H9 (cell line): Measurements from ENCODE around the gene MAP2K3. TPM values are rescaled to one million over a fixed set of nuclear protein-coding genes. Genes with fewer than 3 reads are reported as not detected.

ENCODE experiments used
- DNase-seq: peaks from one replicate; pipeline ENCODE4 v3.0.0-alpha.2; 2017
- H2AFZ ChIP-seq: one replicate; pipeline ENCODE4 v1.6.1; 2013; ENCODE audit warnings: mild to moderate bottlenecking, low read length, control low read depth, moderate library complexity
- H2AK5ac ChIP-seq: 2 replicates; pipeline ENCODE4 v1.6.1; 2013; ENCODE audit warnings: low read length, control low read depth, mixed read lengths; ENCODE audit not compliant: insufficient read length
- H2BK120ac ChIP-seq: one replicate; pipeline ENCODE4 v1.6.1; 2013; ENCODE audit warnings: low read depth, mild to moderate bottlenecking, low read length, control low read depth, inconsistent platforms; ENCODE audit not compliant: poor library complexity, severe bottlenecking
- H2BK12ac ChIP-seq: 2 replicates; pipeline ENCODE4 v1.6.1; 2013; ENCODE audit warnings: low read length, control low read depth, mixed read lengths, low read depth; ENCODE audit not compliant: insufficient read length
- H2BK15ac ChIP-seq: 2 replicates; pipeline ENCODE4 v1.6.1; 2013; ENCODE audit warnings: low read depth, low read length, control low read depth
- H2BK20ac ChIP-seq: one replicate; pipeline ENCODE4 v1.6.1; 2013; ENCODE audit warnings: low read depth, mild to moderate bottlenecking, low read length, control low read depth, inconsistent platforms; ENCODE audit not compliant: poor library complexity, severe bottlenecking
- H2BK5ac ChIP-seq: 2 replicates; pipeline ENCODE4 v1.6.1; 2013; ENCODE audit warnings: low read length, control low read depth, mixed read lengths; ENCODE audit not compliant: insufficient read length
- H3K14ac ChIP-seq: 2 replicates; pipeline ENCODE4 v1.6.1; 2013; ENCODE audit warnings: low read length, control low read depth; ENCODE audit not compliant: insufficient read depth
- H3K18ac ChIP-seq: 2 replicates; pipeline ENCODE4 v1.6.1; 2013; ENCODE audit warnings: low read depth, mild to moderate bottlenecking, mixed read lengths, low read length, control low read depth; ENCODE audit not compliant: insufficient read length
- H3K23ac ChIP-seq: 2 replicates; pipeline ENCODE4 v1.6.1; 2013; ENCODE audit warnings: low read length, control low read depth, mixed read lengths, low read depth; ENCODE audit not compliant: insufficient read length
- H3K23me2 ChIP-seq: 2 replicates; pipeline ENCODE4 v1.6.1; 2013; ENCODE audit warnings: low read depth, mild to moderate bottlenecking, mixed read lengths, low read length, control low read depth; ENCODE audit not compliant: insufficient read length, poor library complexity, severe bottlenecking
- H3K27ac ChIP-seq: 2 replicates; pipeline ENCODE4 v1.5.1; 2013; ENCODE audit warnings: low read length, control low read depth, mixed read lengths, low read depth; ENCODE audit not compliant: insufficient read length
- H3K27me3 ChIP-seq: 2 replicates; pipeline ENCODE4 v1.6.1; 2013; ENCODE audit warnings: low read length, control low read depth, inconsistent platforms; ENCODE audit not compliant: insufficient read depth
- H3K4ac ChIP-seq: 2 replicates; pipeline ENCODE4 v1.6.1; 2013; ENCODE audit warnings: low read depth, mild to moderate bottlenecking, control low read depth, inconsistent platforms, low read length, moderate library complexity
- H3K4me1 ChIP-seq: 2 replicates; pipeline ENCODE4 v1.6.1; 2013; ENCODE audit warnings: low read length, control low read depth, inconsistent platforms; ENCODE audit not compliant: insufficient read depth
- H3K4me2 ChIP-seq: 2 replicates; pipeline ENCODE4 v1.6.1; 2013; ENCODE audit warnings: low read length, control low read depth, mixed read lengths; ENCODE audit not compliant: insufficient read length, insufficient read depth
- H3K56ac ChIP-seq: 2 replicates; pipeline ENCODE4 v1.6.1; 2013; ENCODE audit warnings: low read depth, mild to moderate bottlenecking, mixed read lengths, low read length, control low read depth; ENCODE audit not compliant: insufficient read length
- H3K79me1 ChIP-seq: 2 replicates; pipeline ENCODE4 v1.6.1; 2013; ENCODE audit warnings: low read depth, mild to moderate bottlenecking, moderate library complexity, low read length, control low read depth, inconsistent platforms; ENCODE audit not compliant: insufficient read depth, poor library complexity, severe bottlenecking
- H3K79me2 ChIP-seq: 2 replicates; pipeline ENCODE4 v1.6.1; 2013; ENCODE audit warnings: low read length, control low read depth, inconsistent platforms; ENCODE audit not compliant: insufficient read depth
- H3K9ac ChIP-seq: 2 replicates; pipeline ENCODE4 v1.6.1; 2013; ENCODE audit warnings: low read length, control low read depth, mixed read lengths; ENCODE audit not compliant: insufficient read length; ENCODE audit errors: extremely low read depth
- H3K9me3 ChIP-seq: one replicate; pipeline ENCODE4 v1.6.1; 2013; ENCODE audit warnings: low read depth, low read length, inconsistent platforms; ENCODE audit not compliant: control insufficient read depth
- H3T11ph ChIP-seq: one replicate; pipeline ENCODE4 v1.6.1; 2013; ENCODE audit warnings: mild to moderate bottlenecking, low read length, control low read depth, inconsistent platforms
- H4K20me1 ChIP-seq: one replicate; pipeline ENCODE4 v1.6.1; 2013; ENCODE audit not compliant: control insufficient read depth, insufficient read length, insufficient read depth
- H4K5ac ChIP-seq: 2 replicates; pipeline ENCODE4 v1.6.1; 2013; ENCODE audit warnings: low read depth, mild to moderate bottlenecking, mixed read lengths, low read length, control low read depth; ENCODE audit not compliant: insufficient read length
- H4K8ac ChIP-seq: replicated peaks from 2 replicates; pipeline ENCODE4 v1.6.1; 2013; ENCODE audit warnings: low read length, control low read depth, mixed read lengths, low read depth; ENCODE audit not compliant: insufficient read length
- H4K91ac ChIP-seq: 2 replicates; pipeline ENCODE4 v1.6.1; 2013; ENCODE audit warnings: low read depth, mild to moderate bottlenecking, moderate library complexity, mixed read lengths, low read length, control low read depth; ENCODE audit not compliant: insufficient read length
- H3K27ac Mint-ChIP-seq, 3 experiments: 2 replicates in 2 of 3; 3 replicates in 1 of 3; pipeline ENCODE4 v1.8.0; 2020 to 2021; ENCODE audit warnings: mixed read lengths in 3 of 3, mild to moderate bottlenecking in 1 of 3, moderate library complexity in 1 of 3
- H3K27me3 Mint-ChIP-seq: 2 replicates; pipeline ENCODE4 v1.8.0; 2021; ENCODE audit warnings: low read depth, mild to moderate bottlenecking, moderate library complexity, mixed read lengths
- H3K36me3 Mint-ChIP-seq, 3 experiments: 2 replicates in 2 of 3; 3 replicates in 1 of 3; pipeline ENCODE4 v1.8.0; 2020 to 2021; ENCODE audit warnings: low read depth in 3 of 3, mixed read lengths in 3 of 3; ENCODE audit not compliant: insufficient read depth in 1 of 3
- H3K4me1 Mint-ChIP-seq, 2 experiments: 2 replicates each; pipeline ENCODE4 v1.8.0; 2020; ENCODE audit warnings: mixed read lengths in 2 of 2
- H3K4me3 Mint-ChIP-seq, 2 experiments: 2 replicates in 1 of 2; 3 replicates in 1 of 2; pipeline ENCODE4 v1.8.0; 2020 to 2021; ENCODE audit warnings: mild to moderate bottlenecking in 2 of 2, mixed read lengths in 2 of 2, moderate library complexity in 1 of 2
- H3K9me3 Mint-ChIP-seq, 2 experiments: 2 replicates in 1 of 2; 3 replicates in 1 of 2; pipeline ENCODE4 v1.8.0; 2020; ENCODE audit warnings: mild to moderate bottlenecking in 2 of 2, mixed read lengths in 2 of 2, moderate library complexity in 1 of 2
- WGBS: extraction: QIAGEN DNeasy Blood & Tissue Kit; methylation state at CpG from one replicate; pipeline ENCODE4 v1.1.7; 2013; ENCODE audit warnings: missing lambda C conversion rate, low lambda C conversion rate, mixed read lengths; ENCODE audit not compliant: insufficient read length; ENCODE audit errors: extremely low coverage; 5-methylcytosine and 5-hydroxymethylcytosine counted together
- total RNA-seq: library from RNA; stranded (reverse); gene quantifications from 2 replicates; pipeline ENCODE4 v1.2.1, GENCODE V29; 2021
- TF ChIP-seq, protein P1 (sequence below): fragments of 200-600 bp; sonication (generic); conservative IDR thresholded peaks from 3 replicates; pipeline ENCODE4 v1.8.0; 2021; ENCODE audit warnings: antibody characterized with exemption, mild to moderate bottlenecking

MAP2K3 gene
- total RNA-seq, 1 experiment from 2014 or later, result 26.1 TPM

DNA sequence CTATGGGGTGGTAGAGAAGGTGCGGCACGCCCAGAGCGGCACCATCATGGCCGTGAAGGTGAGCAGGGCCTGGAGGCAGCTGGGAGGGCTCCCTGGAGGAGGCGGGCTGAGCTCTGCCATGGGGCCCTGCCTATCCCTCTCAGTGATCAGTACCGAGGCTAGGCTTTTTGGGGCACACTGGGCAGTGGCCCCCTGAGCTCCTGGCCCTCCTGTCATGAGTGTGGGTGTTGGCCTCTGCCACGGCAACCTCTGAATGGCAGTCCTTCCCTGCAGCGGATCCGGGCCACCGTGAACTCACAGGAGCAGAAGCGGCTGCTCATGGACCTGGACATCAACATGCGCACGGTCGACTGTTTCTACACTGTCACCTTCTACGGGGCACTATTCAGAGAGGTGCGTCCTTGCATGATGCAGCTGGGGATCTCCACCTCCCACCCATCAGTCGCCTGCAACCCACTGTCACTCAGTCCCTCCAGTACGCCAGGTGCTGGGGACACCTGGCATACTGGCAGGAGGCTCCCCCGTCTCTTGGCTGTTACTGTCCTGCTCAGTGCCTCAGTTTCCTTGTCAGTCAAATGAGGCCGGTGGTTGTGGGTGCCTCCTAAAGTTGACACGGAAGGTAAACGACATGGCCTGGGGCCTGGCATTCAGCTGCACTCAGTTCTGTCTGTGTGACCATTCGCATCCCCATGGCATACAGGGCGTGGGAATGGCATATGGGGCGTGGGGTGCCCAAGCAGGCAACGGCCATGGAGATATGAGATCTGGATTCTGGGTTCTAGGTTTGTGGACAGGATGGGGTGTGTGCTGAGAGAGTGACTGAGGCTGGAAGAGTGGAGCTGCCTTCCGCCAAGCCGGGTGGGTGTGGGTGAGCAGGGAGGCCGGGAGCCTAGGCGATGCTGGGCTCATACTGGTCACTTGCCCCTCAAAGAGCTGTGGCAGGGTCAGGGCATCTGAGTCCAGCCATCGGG, 16.4 kb downstream of the MAP2K3 start:
- H3K4ac ChIP-seq, result no peak overlapping the region
- peaks cover 23 to 56% (median 33%) of the 10 kb centered on the region in 3 experiments for H3K36me3 Mint-ChIP-seq

More for the DNA sequence above, 16.4 kb downstream of the MAP2K3 start:
- H3K27me3 ChIP-seq, result no peaks in the 10 kb centered on the region
- H4K91ac ChIP-seq, result no peak overlapping the region
- no peaks in the 10 kb centered on the region for H3K4me1 ChIP-seq
- no peak overlapping the region for H3K9ac ChIP-seq
- no peak overlapping the region for H2BK12ac ChIP-seq
- H3K79me1 ChIP-seq, result no peaks in the 10 kb centered on the region
- no peak overlapping the region for H2BK20ac ChIP-seq
- H3K56ac ChIP-seq, result no peak overlapping the region
- no peak overlapping the region for H2AFZ ChIP-seq
- no peak overlapping the region for H3K4me2 ChIP-seq
- WGBS, result no CpG with 5 or more reads among the region's 31 CpGs
- H2AK5ac ChIP-seq, result no peak overlapping the region
- no peak overlapping the region for H2BK15ac ChIP-seq
- no peaks in the 10 kb centered on the region for H3K23me2 ChIP-seq
- H3K9me3 Mint-ChIP-seq, result peaks cover 72 to 87% of the 10 kb centered on the region in 2 experiments
- H2BK120ac ChIP-seq, result no peak overlapping the region
- H2BK5ac ChIP-seq, result no peak overlapping the region
- H3K27ac Mint-ChIP-seq, result no peak overlapping the region; a peak in 1 of 7 replicates
- no peak overlapping the region for H3K18ac ChIP-seq
- peaks cover 21% of the 10 kb centered on the region for H3K9me3 ChIP-seq
- no peak overlapping the region for H3K14ac ChIP-seq
- no peaks in the 10 kb centered on the region; a peak in 1 of 4 replicates for H3K4me1 Mint-ChIP-seq
- H4K8ac ChIP-seq, result no peak overlapping the region
- TF ChIP-seq, protein P1, sequence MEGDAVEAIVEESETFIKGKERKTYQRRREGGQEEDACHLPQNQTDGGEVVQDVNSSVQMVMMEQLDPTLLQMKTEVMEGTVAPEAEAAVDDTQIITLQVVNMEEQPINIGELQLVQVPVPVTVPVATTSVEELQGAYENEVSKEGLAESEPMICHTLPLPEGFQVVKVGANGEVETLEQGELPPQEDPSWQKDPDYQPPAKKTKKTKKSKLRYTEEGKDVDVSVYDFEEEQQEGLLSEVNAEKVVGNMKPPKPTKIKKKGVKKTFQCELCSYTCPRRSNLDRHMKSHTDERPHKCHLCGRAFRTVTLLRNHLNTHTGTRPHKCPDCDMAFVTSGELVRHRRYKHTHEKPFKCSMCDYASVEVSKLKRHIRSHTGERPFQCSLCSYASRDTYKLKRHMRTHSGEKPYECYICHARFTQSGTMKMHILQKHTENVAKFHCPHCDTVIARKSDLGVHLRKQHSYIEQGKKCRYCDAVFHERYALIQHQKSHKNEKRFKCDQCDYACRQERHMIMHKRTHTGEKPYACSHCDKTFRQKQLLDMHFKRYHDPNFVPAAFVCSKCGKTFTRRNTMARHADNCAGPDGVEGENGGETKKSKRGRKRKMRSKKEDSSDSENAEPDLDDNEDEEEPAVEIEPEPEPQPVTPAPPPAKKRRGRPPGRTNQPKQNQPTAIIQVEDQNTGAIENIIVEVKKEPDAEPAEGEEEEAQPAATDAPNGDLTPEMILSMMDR, result no peak
- H3K79me2 ChIP-seq, result no peaks in the 10 kb centered on the region
- no peak overlapping the region for H4K5ac ChIP-seq
- H4K20me1 ChIP-seq, result peaks cover 2% of the 10 kb centered on the region
- H3K27ac ChIP-seq, result no peak overlapping the region
- no peak overlapping the region for H3T11ph ChIP-seq
- no peak overlapping the region for H3K23ac ChIP-seq
- H3K27me3 Mint-ChIP-seq, result peaks cover 5% of the 10 kb centered on the region; the same call in 1 of the 2 replicates
- H3K4me3 Mint-ChIP-seq, result peak overlapping the region in 1 of 2 experiments; percentile 9; a peak in 1 of 5 replicates
- no peak for DNase-seq
